ENCODE results near the gene DCUN1D2.

DCUN1D2 gene

GRCh38 chr13:113449693-113450347, 40.7 kb downstream of the DCUN1D2 start:
- Histone ChIP-seq H3K36me3 (ENCODE audit: control insufficient read depth, insufficient read depth, low read length) (peaks cover 4% of the 10 kb centered on the region), H3K4me3 (ENCODE audit: insufficient read depth, low read depth, low read length, poor library complexity, severe bottlenecking) (no peak overlapping the region), H3K27ac (ENCODE audit: insufficient read depth, low read length, poor library complexity, severe bottlenecking) (no peak overlapping the region), H3K27me3 (replicated peaks; ENCODE audit: control insufficient read depth, insufficient read depth, low read length, poor library complexity, severe bottlenecking) (no peaks in the 10 kb centered on the region), H3K9me3 (ENCODE audit: control insufficient read depth, low read length) (no peaks in the 10 kb centered on the region), H3K4me1 (ENCODE audit: control insufficient read depth, insufficient read depth, low read length, poor library complexity, severe bottlenecking) (no peaks in the 10 kb centered on the region)
- no peak for DNase-seq

GRCh38 chr13:113448885-113449692, 41.4 kb downstream of the DCUN1D2 start:
- H3K27me3 ChIP-seq (replicated peaks; ENCODE audit: control insufficient read depth, insufficient read depth, low read length, poor library complexity, severe bottlenecking) = no peaks in the 10 kb centered on the region
- H3K4me3 ChIP-seq (ENCODE audit: insufficient read depth, low read depth, low read length, poor library complexity, severe bottlenecking) = no peak overlapping the region
- H3K27ac ChIP-seq (ENCODE audit: insufficient read depth, low read length, poor library complexity, severe bottlenecking) = no peak overlapping the region
- no peaks in the 10 kb centered on the region for H3K4me1 ChIP-seq (ENCODE audit: control insufficient read depth, insufficient read depth, low read length, poor library complexity, severe bottlenecking)
- H3K36me3 ChIP-seq (ENCODE audit: control insufficient read depth, insufficient read depth, low read length) = peaks cover 3% of the 10 kb centered on the region
- H3K9me3 ChIP-seq (ENCODE audit: control insufficient read depth, low read length) = no peaks in the 10 kb centered on the region
- DNase-seq = peak; percentile 21 to 68 (median 41)

DNA sequence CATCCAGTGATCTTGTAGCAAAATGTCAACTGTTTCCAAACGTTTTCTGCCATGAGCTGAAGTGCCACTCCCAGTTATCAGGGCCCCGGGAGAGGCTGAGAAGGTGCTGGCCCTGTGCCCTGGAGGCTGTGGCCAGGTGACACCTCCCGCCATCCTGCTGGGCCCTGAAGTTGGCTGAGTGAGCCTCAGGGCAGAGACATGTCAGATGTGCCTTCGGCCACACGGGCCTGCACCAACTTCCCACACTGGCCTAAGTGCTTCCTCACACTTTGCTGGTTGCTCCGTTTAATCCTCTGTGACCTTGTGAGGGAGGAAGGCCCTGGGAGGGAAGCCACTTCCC, 42.0 kb downstream of the DCUN1D2 start:
- Histone ChIP-seq H3K27ac (ENCODE audit: insufficient read depth, low read length, poor library complexity, severe bottlenecking) (no peak overlapping the region), H3K9me3 (ENCODE audit: control insufficient read depth, low read length) (no peaks in the 10 kb centered on the region), H3K36me3 (ENCODE audit: control insufficient read depth, insufficient read depth, low read length) (no peaks in the 10 kb centered on the region), H3K4me3 (ENCODE audit: insufficient read depth, low read depth, low read length, poor library complexity, severe bottlenecking) (no peak overlapping the region), H3K27me3 (replicated peaks; ENCODE audit: control insufficient read depth, insufficient read depth, low read length, poor library complexity, severe bottlenecking) (no peaks in the 10 kb centered on the region), H3K4me1 (ENCODE audit: control insufficient read depth, insufficient read depth, low read length, poor library complexity, severe bottlenecking) (no peaks in the 10 kb centered on the region)
- DNase-seq = no peak

GRCh38 chr13:113447596-113447995, 42.9 kb downstream of the DCUN1D2 start:
- no peaks in the 10 kb centered on the region for H3K4me1 ChIP-seq (ENCODE audit: control insufficient read depth, insufficient read depth, low read length, poor library complexity, severe bottlenecking)
- no peaks in the 10 kb centered on the region for H3K9me3 ChIP-seq (ENCODE audit: control insufficient read depth, low read length)
- H3K27me3 ChIP-seq (replicated peaks; ENCODE audit: control insufficient read depth, insufficient read depth, low read length, poor library complexity, severe bottlenecking) = no peaks in the 10 kb centered on the region
- no peaks in the 10 kb centered on the region for H3K36me3 ChIP-seq (ENCODE audit: control insufficient read depth, insufficient read depth, low read length)
- no peak overlapping the region for H3K27ac ChIP-seq (ENCODE audit: insufficient read depth, low read length, poor library complexity, severe bottlenecking)
- H3K4me3 ChIP-seq (ENCODE audit: insufficient read depth, low read depth, low read length, poor library complexity, severe bottlenecking) = no peak overlapping the region
- DNase-seq = no peak

GRCh38 chr13:113446488-113446854, 44.0 kb downstream of the DCUN1D2 start:
- Histone ChIP-seq H3K27me3 (replicated peaks; ENCODE audit: control insufficient read depth, insufficient read depth, low read length, poor library complexity, severe bottlenecking) (no peaks in the 10 kb centered on the region), H3K36me3 (ENCODE audit: control insufficient read depth, insufficient read depth, low read length) (no peaks in the 10 kb centered on the region), H3K9me3 (ENCODE audit: control insufficient read depth, low read length) (no peaks in the 10 kb centered on the region), H3K4me1 (ENCODE audit: control insufficient read depth, insufficient read depth, low read length, poor library complexity, severe bottlenecking) (no peaks in the 10 kb centered on the region), H3K27ac (ENCODE audit: insufficient read depth, low read length, poor library complexity, severe bottlenecking) (no peak overlapping the region), H3K4me3 (ENCODE audit: insufficient read depth, low read depth, low read length, poor library complexity, severe bottlenecking) (no peak overlapping the region)
- DNase-seq = no peak

- DNase-seq = no peak
- Histone ChIP-seq H3K27ac (ENCODE audit: insufficient read depth, low read length, poor library complexity, severe bottlenecking) (no peak overlapping the region), H3K4me1 (ENCODE audit: control insufficient read depth, insufficient read depth, low read length, poor library complexity, severe bottlenecking) (no peaks in the 10 kb centered on the region), H3K27me3 (replicated peaks; ENCODE audit: control insufficient read depth, insufficient read depth, low read length, poor library complexity, severe bottlenecking) (no peaks in the 10 kb centered on the region), H3K4me3 (ENCODE audit: insufficient read depth, low read depth, low read length, poor library complexity, severe bottlenecking) (no peak overlapping the region), H3K9me3 (ENCODE audit: control insufficient read depth, low read length) (no peaks in the 10 kb centered on the region), H3K36me3 (ENCODE audit: control insufficient read depth, insufficient read depth, low read length) (no peaks in the 10 kb centered on the region)
Observed at GRCh38 chr13:113445791-113446487, 44.6 kb downstream of the DCUN1D2 start.

DNA sequence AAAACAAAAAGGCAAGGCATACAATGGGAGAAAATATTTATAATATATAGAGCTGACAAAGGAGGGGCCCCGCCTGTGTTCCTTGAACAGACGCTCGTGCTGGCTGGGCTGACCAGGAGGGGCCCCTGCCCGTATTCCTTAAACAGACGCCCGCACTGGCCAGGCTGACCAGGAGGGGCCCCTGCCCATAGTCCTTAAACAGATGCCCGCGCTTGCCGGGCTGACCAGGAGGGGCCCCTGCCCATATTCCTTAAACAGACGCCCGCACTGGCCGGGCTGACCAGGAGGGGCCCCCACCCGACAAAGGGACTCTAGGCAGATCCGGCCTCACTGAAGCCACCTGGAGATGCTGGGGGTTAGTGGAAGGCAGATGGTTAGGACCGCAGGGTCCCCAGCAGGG, 46.5 kb downstream of the DCUN1D2 start:
- no peaks in the 10 kb centered on the region for H3K27me3 ChIP-seq (replicated peaks; ENCODE audit: control insufficient read depth, insufficient read depth, low read length, poor library complexity, severe bottlenecking)
- no peaks in the 10 kb centered on the region for H3K4me1 ChIP-seq (ENCODE audit: control insufficient read depth, insufficient read depth, low read length, poor library complexity, severe bottlenecking)
- no peaks in the 10 kb centered on the region for H3K9me3 ChIP-seq (ENCODE audit: control insufficient read depth, low read length)
- H3K36me3 ChIP-seq (ENCODE audit: control insufficient read depth, insufficient read depth, low read length) = no peaks in the 10 kb centered on the region
- H3K4me3 ChIP-seq (ENCODE audit: insufficient read depth, low read depth, low read length, poor library complexity, severe bottlenecking) = no peak overlapping the region
- no peak for DNase-seq
- no peak overlapping the region for H3K27ac ChIP-seq (ENCODE audit: insufficient read depth, low read length, poor library complexity, severe bottlenecking)

GRCh38 chr13:113442985-113443362, 47.5 kb downstream of the DCUN1D2 start:
- Histone ChIP-seq H3K4me1 (ENCODE audit: control insufficient read depth, insufficient read depth, low read length, poor library complexity, severe bottlenecking) (no peaks in the 10 kb centered on the region), H3K27ac (ENCODE audit: insufficient read depth, low read length, poor library complexity, severe bottlenecking) (no peak overlapping the region), H3K9me3 (ENCODE audit: control insufficient read depth, low read length) (no peaks in the 10 kb centered on the region), H3K36me3 (ENCODE audit: control insufficient read depth, insufficient read depth, low read length) (no peaks in the 10 kb centered on the region), H3K27me3 (replicated peaks; ENCODE audit: control insufficient read depth, insufficient read depth, low read length, poor library complexity, severe bottlenecking) (no peaks in the 10 kb centered on the region), H3K4me3 (ENCODE audit: insufficient read depth, low read depth, low read length, poor library complexity, severe bottlenecking) (no peak overlapping the region)
- DNase-seq = no peak

- Histone ChIP-seq H3K4me3 (ENCODE audit: insufficient read depth, low read depth, low read length, poor library complexity, severe bottlenecking) (no peak overlapping the region), H3K27me3 (replicated peaks; ENCODE audit: control insufficient read depth, insufficient read depth, low read length, poor library complexity, severe bottlenecking) (no peaks in the 10 kb centered on the region), H3K9me3 (ENCODE audit: control insufficient read depth, low read length) (no peaks in the 10 kb centered on the region), H3K36me3 (ENCODE audit: control insufficient read depth, insufficient read depth, low read length) (no peaks in the 10 kb centered on the region), H3K4me1 (ENCODE audit: control insufficient read depth, insufficient read depth, low read length, poor library complexity, severe bottlenecking) (no peaks in the 10 kb centered on the region), H3K27ac (ENCODE audit: insufficient read depth, low read length, poor library complexity, severe bottlenecking) (no peak overlapping the region)
- no peak for DNase-seq
Observed at GRCh38 chr13:113442354-113442984, 48.0 kb downstream of the DCUN1D2 start.

GRCh38 chr13:113441661-113442060, 48.9 kb downstream of the DCUN1D2 start:
- H3K36me3 ChIP-seq (ENCODE audit: control insufficient read depth, insufficient read depth, low read length) = no peaks in the 10 kb centered on the region
- H3K9me3 ChIP-seq (ENCODE audit: control insufficient read depth, low read length) = no peaks in the 10 kb centered on the region
- no peaks in the 10 kb centered on the region for H3K4me1 ChIP-seq (ENCODE audit: control insufficient read depth, insufficient read depth, low read length, poor library complexity, severe bottlenecking)
- H3K27me3 ChIP-seq (replicated peaks; ENCODE audit: control insufficient read depth, insufficient read depth, low read length, poor library complexity, severe bottlenecking) = no peaks in the 10 kb centered on the region
- H3K27ac ChIP-seq (ENCODE audit: insufficient read depth, low read length, poor library complexity, severe bottlenecking) = no peak overlapping the region
- no peak overlapping the region for H3K4me3 ChIP-seq (ENCODE audit: insufficient read depth, low read depth, low read length, poor library complexity, severe bottlenecking)
- DNase-seq = no peak
